Gastrocnemius medialis (tissue), 4 donors: ENCODE results near the gene RAB7A.

Experiments
- POLR2A ChIP-seq, 2 donors: fragments of 450-650 bp; IDR thresholded peaks; one replicate each; pipeline ENCODE4 v1.6.1; 2017; ENCODE audit warnings: antibody characterized with exemption in 2 of 2, mild to moderate bottlenecking in 2 of 2, moderate library complexity in 2 of 2
- TF ChIP-seq, protein P1 (sequence below), 5 experiments: fragments of 450-650 bp in 3 of 5; fragments of 200-600 bp in 2 of 5; sonication (generic) in 2 of 5; IDR thresholded peaks in 4 of 5; conservative IDR thresholded peaks in 1 of 5; 1 replicate in 4 of 5; 2 replicates in 1 of 5; pipeline ENCODE4 v1.5.1; 2016 to 2019; ENCODE audit warnings: antibody characterized with exemption in 5 of 5, mild to moderate bottlenecking in 3 of 5, moderate library complexity in 3 of 5

GRCh38 chr3:128823008-128823407, 97.0 kb downstream of the RAB7A start:
- TF ChIP-seq, protein P1, sequence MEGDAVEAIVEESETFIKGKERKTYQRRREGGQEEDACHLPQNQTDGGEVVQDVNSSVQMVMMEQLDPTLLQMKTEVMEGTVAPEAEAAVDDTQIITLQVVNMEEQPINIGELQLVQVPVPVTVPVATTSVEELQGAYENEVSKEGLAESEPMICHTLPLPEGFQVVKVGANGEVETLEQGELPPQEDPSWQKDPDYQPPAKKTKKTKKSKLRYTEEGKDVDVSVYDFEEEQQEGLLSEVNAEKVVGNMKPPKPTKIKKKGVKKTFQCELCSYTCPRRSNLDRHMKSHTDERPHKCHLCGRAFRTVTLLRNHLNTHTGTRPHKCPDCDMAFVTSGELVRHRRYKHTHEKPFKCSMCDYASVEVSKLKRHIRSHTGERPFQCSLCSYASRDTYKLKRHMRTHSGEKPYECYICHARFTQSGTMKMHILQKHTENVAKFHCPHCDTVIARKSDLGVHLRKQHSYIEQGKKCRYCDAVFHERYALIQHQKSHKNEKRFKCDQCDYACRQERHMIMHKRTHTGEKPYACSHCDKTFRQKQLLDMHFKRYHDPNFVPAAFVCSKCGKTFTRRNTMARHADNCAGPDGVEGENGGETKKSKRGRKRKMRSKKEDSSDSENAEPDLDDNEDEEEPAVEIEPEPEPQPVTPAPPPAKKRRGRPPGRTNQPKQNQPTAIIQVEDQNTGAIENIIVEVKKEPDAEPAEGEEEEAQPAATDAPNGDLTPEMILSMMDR (IDR thresholded peaks at IDR 0.05 in 4 of 5, conservative IDR thresholded peaks at IDR 0.05 in 1 of 5) = no peak
- TF ChIP-seq POLR2A (IDR thresholded peaks at IDR 0.05) = no peak
